SK-N-SH treated with all-trans-retinoic acid at 6 μM for 48 hours (cell line): ENCODE data around the gene PDZD2.

Experiments
- ATAC-seq: fragments of 200-7000 bp; cut with Tn5 transposase; 3 replicates; pipeline ENCODE4 v1.9.1; 2020; ENCODE audit warnings: mild to moderate bottlenecking, moderate library complexity
- BACH2 ChIP-seq: fragments of 250-450 bp; sonication (Bioruptor Pico); IDR thresholded peaks from 2 replicates; pipeline ENCODE4 v1.9.0; 2021; ENCODE audit warnings: mild to moderate bottlenecking, borderline replicate concordance
- CREB5 ChIP-seq: fragments of 250-450 bp; sonication (Bioruptor Pico); IDR thresholded peaks from 2 replicates; pipeline ENCODE4 v1.5.1; 2020; ENCODE audit warnings: low read depth, mild to moderate bottlenecking, moderate library complexity
- CSDC2 ChIP-seq: fragments of 250-450 bp; sonication (Bioruptor Pico); IDR thresholded peaks from 2 replicates; pipeline ENCODE4 v1.5.0; 2020; ENCODE audit warnings: mild to moderate bottlenecking, moderate library complexity
- CSRNP3 ChIP-seq: fragments of 250-450 bp; sonication (Bioruptor Pico); IDR thresholded peaks from 2 replicates; pipeline ENCODE4 v1.5.1; 2021; ENCODE audit warnings: mild to moderate bottlenecking, moderate library complexity
- ESRRG ChIP-seq: fragments of 250-450 bp; sonication (Bioruptor Pico); IDR thresholded peaks from 2 replicates; pipeline ENCODE4 v1.6.1; 2021; ENCODE audit warnings: mild to moderate bottlenecking
- ISL1 ChIP-seq: fragments of 250-450 bp; sonication (Bioruptor Pico); IDR thresholded peaks from 2 replicates; pipeline ENCODE4 v2.1.2; 2022; ENCODE audit warnings: mild to moderate bottlenecking, moderate library complexity
- OSR1 ChIP-seq: fragments of 250-450 bp; sonication (Bioruptor Pico); IDR thresholded peaks from 2 replicates; pipeline ENCODE4 v1.8.0; 2022; ENCODE audit warnings: moderate library complexity, mild to moderate bottlenecking, inconsistent platforms
- PATZ1 ChIP-seq: fragments of 250-450 bp; sonication (Bioruptor Pico); IDR thresholded peaks from 2 replicates; pipeline ENCODE4 v1.8.0; 2020; ENCODE audit warnings: mild to moderate bottlenecking, moderate library complexity, borderline replicate concordance
- POU6F1 ChIP-seq: fragments of 250-450 bp; sonication (Bioruptor Pico); IDR thresholded peaks from 2 replicates; pipeline ENCODE4 v1.8.0; 2021; ENCODE audit warnings: low read depth, mild to moderate bottlenecking, moderate library complexity, borderline replicate concordance
- RARB ChIP-seq: fragments of 250-450 bp; sonication (Bioruptor Pico); IDR thresholded peaks from 2 replicates; pipeline ENCODE4 v1.8.0; 2021; ENCODE audit warnings: mild to moderate bottlenecking, moderate library complexity
- SNAI2 ChIP-seq: fragments of 250-450 bp; sonication (Bioruptor Pico); IDR thresholded peaks from 2 replicates; pipeline ENCODE4 v1.5.0; 2020; ENCODE audit warnings: mild to moderate bottlenecking, moderate library complexity
- TCF4 ChIP-seq: fragments of 250-450 bp; sonication (Bioruptor Pico); IDR thresholded peaks from 2 replicates; pipeline ENCODE4 v1.8.0; 2021; ENCODE audit warnings: mild to moderate bottlenecking, moderate library complexity, borderline replicate concordance
- TOX ChIP-seq: fragments of 250-450 bp; sonication (Bioruptor Pico); IDR thresholded peaks from 2 replicates; pipeline ENCODE4 v1.8.0; 2021; ENCODE audit warnings: mild to moderate bottlenecking, moderate library complexity, borderline replicate concordance
- TSHZ2 ChIP-seq: fragments of 250-450 bp; sonication (Bioruptor Pico); IDR thresholded peaks from 2 replicates; pipeline ENCODE4 v1.5.0; 2020; ENCODE audit warnings: mild to moderate bottlenecking, moderate library complexity
- ZC3H10 ChIP-seq: fragments of 250-450 bp; sonication (Bioruptor Pico); IDR thresholded peaks from 2 replicates; pipeline ENCODE4 v1.5.1; 2021; ENCODE audit warnings: mild to moderate bottlenecking, moderate library complexity
- ZFP3 ChIP-seq: fragments of 250-450 bp; sonication (Bioruptor Pico); IDR thresholded peaks from 2 replicates; pipeline ENCODE4 v1.5.0; 2020; ENCODE audit warnings: mild to moderate bottlenecking, moderate library complexity
- ZFP30 ChIP-seq: fragments of 450-650 bp; formaldehyde crosslinking; IDR thresholded peaks from 2 replicates; pipeline ENCODE4 v1.5.0; 2022; ENCODE audit warnings: mild to moderate bottlenecking, moderate library complexity
- ZNF565 ChIP-seq: fragments of 450-650 bp; formaldehyde crosslinking; conservative IDR thresholded peaks from 2 replicates; pipeline ENCODE4 v1.5.0; 2020; ENCODE audit warnings: low read depth, mild to moderate bottlenecking, moderate library complexity
- ZNF70 ChIP-seq: fragments of 450-650 bp; formaldehyde crosslinking; IDR thresholded peaks from 2 replicates; pipeline ENCODE4 v1.5.0; 2020; ENCODE audit warnings: mild to moderate bottlenecking, moderate library complexity

Gene PDZD2

GRCh38 chr5:32158679-32158975, 519.7 kb downstream of the PDZD2 start (continued):
- TF ChIP-seq CSRNP3 (CRISPR knock-in tag) (no peak), ZC3H10 (CRISPR knock-in tag) (no peak), OSR1 (CRISPR knock-in tag) (no peak), POU6F1 (no peak), TOX (CRISPR knock-in tag) (no peak), ZNF565 (CRISPR knock-in tag) (no peak)
- TF ChIP-seq, all 23 proteins: peak for 0

- no peak for ATAC-seq
- TF ChIP-seq TCF4 (CRISPR knock-in tag) (no peak), PATZ1 (no peak), BACH2 (CRISPR knock-in tag) (no peak), ESRRG (CRISPR knock-in tag) (no peak), ZFP30 (CRISPR knock-in tag) (no peak), CSRNP3 (CRISPR knock-in tag) (no peak), CREB5 (CRISPR knock-in tag) (no peak), ZNF70 (no peak), SNAI2 (CRISPR knock-in tag) (no peak), OSR1 (CRISPR knock-in tag) (no peak), ZFP3 (no peak), ISL1 (CRISPR knock-in tag) (no peak), TOX (CRISPR knock-in tag) (no peak), RARB (CRISPR knock-in tag) (no peak), CSDC2 (CRISPR knock-in tag) (no peak), POU6F1 (no peak), ZNF565 (CRISPR knock-in tag) (no peak)
Measured at GRCh38 chr5:32159328-32160072, 520.6 kb downstream of the PDZD2 start.

- ATAC-seq = no peak
- TF ChIP-seq BACH2 (CRISPR knock-in tag) = no peak
- no peak for TF ChIP-seq TSHZ2 (CRISPR knock-in tag)
- TF ChIP-seq TCF4 (CRISPR knock-in tag) = no peak
- no peak for TF ChIP-seq PATZ1
- TF ChIP-seq ESRRG (CRISPR knock-in tag) = no peak
Measured at GRCh38 chr5:32160228-32160627, 521.3 kb downstream of the PDZD2 start.
